Common myeloid progenitor, CD34-positive (primary cell): ENCODE results near the gene CADM2.

ENCODE experiments used
- CTCF ChIA-PET: fragments of 350-600 bp; sonication (Branson Sonifier 250); formaldehyde crosslinking; loops from one replicate; lab custom pipeline; 2021; ENCODE audit warnings: antibody characterized with exemption; lab: Charles Lee
- POLR2A ChIA-PET: fragments of 350-600 bp; sonication (Branson Sonifier 250); formaldehyde crosslinking; loops from one replicate; lab custom pipeline; 2021; ENCODE audit warnings: antibody characterized with exemption; lab: Charles Lee
- DNase-seq, 3 donors: peaks; one replicate each; pipeline versions ENCODE4 v3.0.0 to v3.0.0-alpha.2; 2013
- H3K27ac ChIP-seq, 2 experiments: 1 replicate in 1 of 2; 2 replicates in 1 of 2; pipeline ENCODE4 v1.7.0; 2013; ENCODE audit warnings: inconsistent platforms in 2 of 2, low read length in 2 of 2, mild to moderate bottlenecking in 2 of 2, low read depth in 1 of 2, moderate library complexity in 1 of 2; ENCODE audit not compliant: severe bottlenecking in 2 of 2, insufficient read depth in 1 of 2, poor library complexity in 1 of 2
- H3K27me3 ChIP-seq, 5 experiments: replicated peaks in 2 of 5; 1 replicate in 3 of 5; 2 replicates in 2 of 5; pipeline versions ENCODE4 v1.6.1 to v1.7.0; 2013; ENCODE audit warnings: low read length in 4 of 5, mild to moderate bottlenecking in 2 of 5, moderate library complexity in 2 of 5, inconsistent platforms in 1 of 5; ENCODE audit not compliant: insufficient read depth in 5 of 5, control insufficient read depth in 4 of 5
- H3K36me3 ChIP-seq, 4 experiments: 1 replicate in 2 of 4; 2 replicates in 2 of 4; pipeline versions ENCODE4 v1.6.1 to v1.7.0; 2013; ENCODE audit warnings: low read length in 3 of 4, control low read depth in 1 of 4, mild to moderate bottlenecking in 1 of 4; ENCODE audit not compliant: control insufficient read depth in 4 of 4, insufficient read depth in 4 of 4
- H3K4me1 ChIP-seq, 4 experiments: 1 replicate in 3 of 4; 2 replicates in 1 of 4; pipeline versions ENCODE4 v1.6.1 to v1.7.1; 2013; ENCODE audit warnings: low read length in 3 of 4, mild to moderate bottlenecking in 3 of 4, control low read depth in 1 of 4, inconsistent platforms in 1 of 4, moderate library complexity in 1 of 4; ENCODE audit not compliant: control insufficient read depth in 4 of 4, insufficient read depth in 4 of 4; ENCODE audit errors: control extremely low read depth in 1 of 4
- H3K4me3 ChIP-seq, 7 experiments: 1 replicate in 4 of 7; 2 replicates in 3 of 7; pipeline versions ENCODE4 v1.5.1 to v1.7.0; 2013; ENCODE audit warnings: mild to moderate bottlenecking in 7 of 7, low read length in 6 of 7, moderate library complexity in 6 of 7, inconsistent platforms in 2 of 7, low read depth in 2 of 7, control low read depth in 1 of 7; ENCODE audit not compliant: insufficient read depth in 4 of 7, control insufficient read depth in 1 of 7; ENCODE audit errors: extremely low read depth in 1 of 7
- H3K9me3 ChIP-seq, 5 experiments: 1 replicate in 4 of 5; 2 replicates in 1 of 5; pipeline versions ENCODE4 v1.6.1 to v1.7.1; 2013; ENCODE audit warnings: low read length in 4 of 5, mild to moderate bottlenecking in 2 of 5, inconsistent platforms in 1 of 5, low read depth in 1 of 5, moderate library complexity in 1 of 5; ENCODE audit not compliant: control insufficient read depth in 4 of 5, insufficient read depth in 2 of 5; ENCODE audit errors: control extremely low read depth in 1 of 5
- WGBS: methylation state at CpG from one replicate; pipeline ENCODE4 v1.1.5; 2013; ENCODE audit not compliant: insufficient coverage; 5-methylcytosine and 5-hydroxymethylcytosine counted together

The CADM2 gene

DNA sequence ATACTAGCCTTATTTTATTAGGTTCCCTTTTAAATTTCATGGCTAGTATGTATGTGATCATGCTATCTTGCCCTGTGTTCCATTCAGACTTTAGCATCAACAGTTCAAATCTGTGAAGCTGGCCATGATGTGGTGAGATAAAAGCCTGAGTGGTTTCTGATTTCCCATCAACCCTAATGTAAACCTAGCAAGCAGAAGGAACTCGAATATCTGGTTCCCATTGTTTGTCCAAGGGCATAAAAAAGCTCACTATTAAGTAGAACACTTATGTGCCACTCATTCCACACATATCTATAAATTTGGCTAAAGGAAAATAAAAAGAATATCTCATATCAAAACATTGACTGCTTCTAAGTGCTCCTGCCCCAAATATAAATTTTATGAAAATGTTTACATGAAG lies 311.7 kb downstream of the CADM2 start:
- Histone ChIP-seq H3K27me3 (no peaks in the 10 kb centered on the region), H3K9me3 (no peaks in the 10 kb centered on the region), H3K36me3 (no peaks in the 10 kb centered on the region), H3K4me1 (no peaks in the 10 kb centered on the region), H3K4me3 (no peak overlapping the region), H3K27ac (no peak overlapping the region)
- ChIA-PET CTCF (no interaction called here), POLR2A (no interaction called here)
- no peak for DNase-seq
- no CpG with 5 or more reads among the region's 1 CpG for WGBS

DNA sequence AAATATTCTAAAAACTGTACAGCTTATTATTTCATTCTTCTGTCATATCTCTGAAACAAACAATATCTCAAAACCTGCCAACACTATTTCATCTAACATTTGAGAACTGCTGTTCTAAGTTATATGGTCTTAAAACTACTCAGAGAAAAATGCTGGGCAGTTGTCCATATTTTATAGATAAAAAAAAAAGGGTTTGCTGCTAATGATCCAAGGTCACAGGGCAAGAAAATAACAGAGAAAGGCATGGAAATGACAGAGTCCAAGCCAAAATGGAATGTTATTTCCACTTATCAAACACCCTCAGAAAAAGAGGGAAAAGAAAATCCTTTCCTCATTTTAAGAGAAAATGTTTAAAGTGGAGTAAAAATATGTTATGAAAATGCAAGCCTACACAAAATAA lies 313.1 kb downstream of the CADM2 start:
- POLR2A ChIA-PET, result interaction anchor here (0.6 kb wide), 1 partner anchor 64 kb away, joined by 3 read pairs; no protein-coding TSS in a partner anchor
- Histone ChIP-seq H3K36me3 (no peaks in the 10 kb centered on the region), H3K27ac (no peak overlapping the region), H3K27me3 (no peaks in the 10 kb centered on the region), H3K4me1 (no peaks in the 10 kb centered on the region), H3K4me3 (no peak overlapping the region), H3K9me3 (no peaks in the 10 kb centered on the region)
- no peak for DNase-seq
- CTCF ChIA-PET, result no interaction called here

- ChIA-PET CTCF (no interaction called here), POLR2A (no interaction called here)
- Histone ChIP-seq H3K4me1 (no peaks in the 10 kb centered on the region), H3K4me3 (no peak overlapping the region), H3K27ac (no peak overlapping the region), H3K36me3 (no peaks in the 10 kb centered on the region), H3K9me3 (no peaks in the 10 kb centered on the region), H3K27me3 (no peaks in the 10 kb centered on the region)
- DNase-seq, result no peak
Observed at GRCh38 chr3:85288257-85288656, 329.5 kb downstream of the CADM2 start.

DNA sequence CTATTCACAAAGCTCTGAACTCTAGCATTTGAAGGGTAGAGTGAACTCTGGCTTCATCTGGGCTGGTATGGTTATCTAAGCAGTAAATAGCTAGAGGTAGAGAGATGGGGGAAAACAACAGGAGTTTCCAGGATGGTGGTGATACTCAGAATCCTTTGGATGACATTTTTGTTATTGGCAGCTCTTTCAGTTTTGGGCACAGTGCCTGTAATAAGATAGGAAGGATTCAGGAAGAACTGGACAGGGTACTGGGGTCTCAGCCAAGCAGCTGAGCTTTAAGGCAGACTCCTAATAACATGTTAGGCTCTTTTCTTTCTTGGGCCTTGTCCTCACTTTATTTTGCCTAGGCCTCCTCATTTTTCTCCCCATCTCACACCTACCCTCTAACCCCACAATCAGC lies 338.5 kb downstream of the CADM2 start:
- DNase-seq, result no peak
- no peaks in the 10 kb centered on the region for H3K27me3 ChIP-seq
- ChIA-PET CTCF (no interaction called here), POLR2A (no interaction called here)
- no peak overlapping the region for H3K4me3 ChIP-seq
- no peaks in the 10 kb centered on the region for H3K36me3 ChIP-seq
- H3K4me1 ChIP-seq, result no peaks in the 10 kb centered on the region
- H3K27ac ChIP-seq, result no peak overlapping the region
- H3K9me3 ChIP-seq, result no peaks in the 10 kb centered on the region

DNA sequence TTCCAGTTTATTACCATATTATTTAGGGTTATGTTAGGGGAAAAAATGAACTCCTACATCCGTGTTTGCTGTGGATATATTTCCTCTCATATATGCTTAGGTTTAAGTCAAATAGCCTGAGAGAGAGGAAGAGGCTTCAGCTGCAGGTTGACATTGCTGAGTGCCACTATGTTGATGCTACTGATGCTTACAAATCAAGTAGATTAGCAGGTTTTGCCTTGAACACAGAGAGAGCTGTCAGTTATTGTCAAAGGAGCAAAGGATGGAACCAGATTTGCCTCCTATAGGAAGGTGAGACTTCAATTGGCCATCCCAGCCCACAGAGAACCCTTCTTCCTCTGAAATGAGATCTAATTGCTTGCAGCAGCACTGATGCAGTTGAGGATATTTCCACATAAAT lies 339.2 kb downstream of the CADM2 start:
- no peaks in the 10 kb centered on the region for H3K4me1 ChIP-seq
- H3K36me3 ChIP-seq, result no peaks in the 10 kb centered on the region
- H3K27me3 ChIP-seq, result no peaks in the 10 kb centered on the region
- no peaks in the 10 kb centered on the region for H3K9me3 ChIP-seq
- WGBS, result 75% methylated on average over 1 of the region's 1 CpG
- ChIA-PET POLR2A (no interaction called here), CTCF (no interaction called here)
- no peak overlapping the region for H3K4me3 ChIP-seq
- no peak overlapping the region for H3K27ac ChIP-seq
- no peak for DNase-seq

DNA sequence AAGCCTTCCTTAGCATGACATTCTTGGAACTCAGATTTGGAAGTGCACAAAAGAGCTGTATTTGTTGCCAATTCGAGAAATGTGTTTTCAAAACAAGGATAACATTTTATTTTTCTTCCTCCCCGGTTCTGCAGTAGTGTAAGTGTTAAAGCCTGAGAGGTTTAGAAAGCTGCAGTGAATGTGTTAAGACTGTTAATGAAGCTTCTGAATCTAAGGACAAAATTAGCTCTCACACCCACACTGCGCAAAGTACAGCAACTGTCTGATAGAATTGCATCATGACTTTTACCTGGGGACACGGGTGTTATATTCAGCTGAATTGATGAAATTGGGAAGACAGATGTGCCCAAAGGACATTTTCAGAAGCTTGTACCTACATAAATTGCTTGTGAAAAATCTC lies 344.4 kb downstream of the CADM2 start:
- H3K4me1 ChIP-seq, result no peaks in the 10 kb centered on the region
- CTCF ChIA-PET, result no interaction called here
- H3K4me3 ChIP-seq, result no peak overlapping the region
- no peaks in the 10 kb centered on the region for H3K27me3 ChIP-seq
- no peak for DNase-seq
- no peaks in the 10 kb centered on the region for H3K9me3 ChIP-seq
- WGBS, result no CpG with 5 or more reads among the region's 4 CpGs
- H3K27ac ChIP-seq, result no peak overlapping the region
- POLR2A ChIA-PET, result no interaction called here
- H3K36me3 ChIP-seq, result no peaks in the 10 kb centered on the region

DNA sequence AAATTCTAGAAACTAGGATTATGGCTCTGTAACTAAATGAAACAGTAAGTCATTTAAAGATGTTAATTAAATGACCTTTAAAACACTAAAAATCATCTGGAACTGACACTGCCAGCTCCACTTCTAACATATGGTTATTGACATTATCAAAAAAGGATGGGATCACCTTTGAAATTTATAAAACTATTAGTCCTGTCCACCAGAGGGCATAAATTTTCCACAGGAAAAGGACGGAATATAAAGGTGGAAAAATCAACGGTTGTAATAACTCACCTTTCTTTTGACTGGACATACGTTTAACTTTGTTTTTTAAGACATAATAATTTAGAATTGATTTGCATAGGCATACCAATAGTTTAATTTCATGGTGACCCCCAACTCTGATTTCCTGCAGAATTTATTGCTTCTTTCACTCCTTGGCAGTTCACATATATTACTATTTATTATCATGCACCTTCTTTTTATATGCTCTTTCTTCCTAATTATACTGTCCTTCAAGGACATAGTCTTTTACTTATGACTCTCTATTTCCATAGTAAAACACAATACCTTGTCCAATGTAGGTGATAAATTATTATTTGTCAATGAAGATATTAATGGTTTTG lies 345.7 kb downstream of the CADM2 start:
- Histone ChIP-seq H3K9me3 (no peaks in the 10 kb centered on the region), H3K36me3 (no peaks in the 10 kb centered on the region), H3K4me1 (no peaks in the 10 kb centered on the region), H3K27me3 (no peaks in the 10 kb centered on the region), H3K27ac (no peak overlapping the region), H3K4me3 (no peak overlapping the region)
- ChIA-PET POLR2A (no interaction called here), CTCF (no interaction called here)
- DNase-seq, result no peak
- WGBS, result no CpG with 5 or more reads among the region's 3 CpGs
